GM12873 (cell line): Measurements from ENCODE around the gene TAGLN2.

ENCODE experiments used
- TF ChIP-seq, protein P1 (sequence below): IDR thresholded peaks from 2 replicates; pipeline ENCODE4 v1.5.1; 2012; ENCODE audit warnings: low read depth, mild to moderate bottlenecking, moderate library complexity, low read length, control low read depth; ENCODE audit not compliant: insufficient read depth; ENCODE audit errors: missing control alignments

TAGLN2 gene

GRCh38 chr1:159911326-159912070 is 13.8 kb downstream of the TAGLN2 start:
- TF ChIP-seq, protein P1, sequence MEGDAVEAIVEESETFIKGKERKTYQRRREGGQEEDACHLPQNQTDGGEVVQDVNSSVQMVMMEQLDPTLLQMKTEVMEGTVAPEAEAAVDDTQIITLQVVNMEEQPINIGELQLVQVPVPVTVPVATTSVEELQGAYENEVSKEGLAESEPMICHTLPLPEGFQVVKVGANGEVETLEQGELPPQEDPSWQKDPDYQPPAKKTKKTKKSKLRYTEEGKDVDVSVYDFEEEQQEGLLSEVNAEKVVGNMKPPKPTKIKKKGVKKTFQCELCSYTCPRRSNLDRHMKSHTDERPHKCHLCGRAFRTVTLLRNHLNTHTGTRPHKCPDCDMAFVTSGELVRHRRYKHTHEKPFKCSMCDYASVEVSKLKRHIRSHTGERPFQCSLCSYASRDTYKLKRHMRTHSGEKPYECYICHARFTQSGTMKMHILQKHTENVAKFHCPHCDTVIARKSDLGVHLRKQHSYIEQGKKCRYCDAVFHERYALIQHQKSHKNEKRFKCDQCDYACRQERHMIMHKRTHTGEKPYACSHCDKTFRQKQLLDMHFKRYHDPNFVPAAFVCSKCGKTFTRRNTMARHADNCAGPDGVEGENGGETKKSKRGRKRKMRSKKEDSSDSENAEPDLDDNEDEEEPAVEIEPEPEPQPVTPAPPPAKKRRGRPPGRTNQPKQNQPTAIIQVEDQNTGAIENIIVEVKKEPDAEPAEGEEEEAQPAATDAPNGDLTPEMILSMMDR: no peak

DNA sequence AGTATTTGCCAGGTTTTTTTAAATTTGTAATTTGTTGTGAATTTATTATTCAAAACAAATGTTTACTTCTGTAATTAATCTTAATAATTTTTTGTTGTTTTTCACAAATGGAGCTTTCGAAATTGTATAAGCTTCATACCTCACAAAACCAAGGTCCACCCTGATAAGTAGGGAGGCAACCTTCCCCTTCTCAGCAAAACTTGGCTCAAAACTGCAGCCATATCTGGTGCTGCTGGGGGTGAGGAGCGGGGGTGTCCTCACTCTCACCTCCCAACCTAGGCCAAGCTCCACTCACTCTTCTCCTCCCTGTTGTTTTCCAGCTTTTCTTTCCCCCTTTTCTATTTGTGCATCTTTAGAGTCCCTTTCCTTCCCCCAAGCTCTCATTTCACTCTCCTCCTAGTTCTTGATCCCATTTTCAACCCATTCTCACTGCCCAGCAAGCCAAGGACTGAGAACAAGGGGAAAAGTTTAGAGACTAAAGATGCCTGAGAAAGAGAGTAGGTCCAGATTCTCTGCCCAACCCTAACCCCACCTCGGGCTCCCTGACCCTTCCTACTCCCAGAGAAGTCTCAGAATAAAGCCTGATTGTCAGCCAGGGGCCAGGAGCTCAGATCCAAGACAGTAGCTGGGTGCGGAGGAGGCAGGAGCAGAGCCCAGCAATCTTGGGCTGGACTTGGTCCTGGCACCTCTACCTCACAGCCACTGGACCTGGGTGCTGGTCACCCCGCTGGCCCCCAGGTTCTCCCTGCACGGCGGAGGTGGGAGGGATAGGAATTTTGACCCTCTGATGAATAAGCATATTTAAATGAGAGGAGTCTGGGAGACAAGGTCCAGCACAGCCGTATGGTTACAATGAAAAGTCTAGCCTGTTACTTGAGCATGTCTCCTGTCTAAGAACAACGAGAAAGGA is 17.0 kb downstream of the TAGLN2 start:
- TF ChIP-seq, protein P1: no peak

DNA sequence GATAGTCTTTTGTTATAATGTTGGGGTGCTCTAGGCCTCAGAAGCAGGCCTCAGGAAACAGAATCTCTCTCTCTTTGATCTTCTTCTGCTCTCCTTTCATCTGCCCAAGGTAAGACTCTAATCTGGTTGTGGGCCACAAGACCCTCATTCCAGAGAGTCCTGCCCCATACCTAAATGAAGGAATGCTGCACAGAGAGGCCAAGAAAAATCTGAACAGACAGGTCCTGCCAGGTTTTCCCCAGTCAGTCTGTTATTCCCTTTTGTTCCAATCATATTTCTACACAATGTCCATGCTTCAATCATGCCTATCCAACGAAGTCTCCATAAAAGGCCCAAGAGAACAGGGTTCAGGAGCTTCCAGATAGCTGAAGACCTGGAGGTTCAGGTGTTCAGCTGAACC is 18.3 kb downstream of the TAGLN2 start:
- TF ChIP-seq, protein P1: no peak

DNA sequence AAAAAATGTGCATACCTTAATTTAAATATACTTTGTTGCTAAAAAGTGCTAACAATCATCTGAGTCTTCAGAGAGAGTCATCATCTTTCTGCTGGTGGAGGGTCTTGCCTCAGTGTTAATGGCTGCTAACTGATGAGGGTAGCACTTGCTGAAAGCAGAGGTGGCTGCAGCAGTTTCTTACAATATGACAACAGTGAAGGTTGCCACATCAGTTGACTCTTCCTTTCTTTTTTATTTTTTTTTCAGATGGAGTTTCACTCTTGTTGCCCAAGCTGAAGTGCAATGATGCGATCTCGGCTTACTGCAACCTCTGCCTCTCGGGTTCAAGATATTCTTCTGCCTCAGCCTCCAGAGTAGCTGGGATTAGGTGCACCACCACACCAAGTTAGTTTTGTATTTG is 22.8 kb downstream of the TAGLN2 start:
- TF ChIP-seq, protein P1: no peak

- TF ChIP-seq, protein P1: no peak
These were observed 24.4 kb downstream of the TAGLN2 start for GRCh38 chr1:159900755-159901360.

- TF ChIP-seq, protein P1: no peak
These were observed 25.1 kb downstream of the TAGLN2 start, which contains the start of gene CFAP45 for GRCh38 chr1:159900086-159900680. Gene CFAP45 (minus strand): TSS chr1:159900165. CDS start chr1:159900098, 67 bp downstream.
